K562 treated with DMSO at 1 percent for 4 hours (cell line): ENCODE data around the gene ACSS3. TPM values are rescaled to one million over a fixed set of nuclear protein-coding genes. Genes with fewer than 3 reads are reported as not detected.

ENCODE experiments used
- total RNA-seq: library from RNA; unstranded; fragments of 300-600 nt; gene quantifications from 2 replicates; pipeline ENCODE4 v1.2.3, GENCODE V29; 2022; ENCODE audit not compliant: insufficient read depth

The ACSS3 gene
- not detected in 2 replicates for total RNA-seq

GRCh38 chr12:81077686-81078441 lies at the start of gene ACSS3:
TSS of gene ACSS3 (plus strand) at chr12:81078079. CDS start at chr12:81078121, 42 bp downstream.

Other genes with a start within 250 kb of the ACSS3 start
- gene LIN7A, start 140.1 kb upstream of the ACSS3 start, total RNA-seq = not detected in 2 replicates